ENCODE results near the gene SYK.
A peak's percentile ranks its signal among the peaks of the same experiment; 100 is the strongest.

The SYK gene

GRCh38 chr9:90827181-90827871 lies 25.7 kb downstream of the SYK start:
- Histone ChIP-seq H3K36me3 (replicated peaks; ENCODE audit: low read depth, low read length) (peaks cover 82% of the 10 kb centered on the region), H3K9ac (ENCODE audit: low read length) (peak overlapping the region; percentile 88), H3K4me1 (ENCODE audit: low read length) (peaks cover 78% of the 10 kb centered on the region), H2AFZ (ENCODE audit: low read depth, low read length) (no peak overlapping the region), H3K27me3 (ENCODE audit: low read depth, low read length) (no peaks in the 10 kb centered on the region), H3K27ac (ENCODE audit: low read length) (peak overlapping the region; percentile 84), H4K20me1 (ENCODE audit: insufficient read depth, low read length) (peaks cover 57% of the 10 kb centered on the region), H3K4me2 (ENCODE audit: low read length) (peak overlapping the region; percentile 98), H3K4me3 (ENCODE audit: low read length) (peak overlapping the region; percentile 80), H3K9me3 (ENCODE audit: insufficient read depth, low read length) (peaks cover 14% of the 10 kb centered on the region; the same call in 1 of the 2 replicates), H3K79me2 (ENCODE audit: low read length) (peaks cover 100% of the 10 kb centered on the region)
- TF ChIP-seq, protein P1, sequence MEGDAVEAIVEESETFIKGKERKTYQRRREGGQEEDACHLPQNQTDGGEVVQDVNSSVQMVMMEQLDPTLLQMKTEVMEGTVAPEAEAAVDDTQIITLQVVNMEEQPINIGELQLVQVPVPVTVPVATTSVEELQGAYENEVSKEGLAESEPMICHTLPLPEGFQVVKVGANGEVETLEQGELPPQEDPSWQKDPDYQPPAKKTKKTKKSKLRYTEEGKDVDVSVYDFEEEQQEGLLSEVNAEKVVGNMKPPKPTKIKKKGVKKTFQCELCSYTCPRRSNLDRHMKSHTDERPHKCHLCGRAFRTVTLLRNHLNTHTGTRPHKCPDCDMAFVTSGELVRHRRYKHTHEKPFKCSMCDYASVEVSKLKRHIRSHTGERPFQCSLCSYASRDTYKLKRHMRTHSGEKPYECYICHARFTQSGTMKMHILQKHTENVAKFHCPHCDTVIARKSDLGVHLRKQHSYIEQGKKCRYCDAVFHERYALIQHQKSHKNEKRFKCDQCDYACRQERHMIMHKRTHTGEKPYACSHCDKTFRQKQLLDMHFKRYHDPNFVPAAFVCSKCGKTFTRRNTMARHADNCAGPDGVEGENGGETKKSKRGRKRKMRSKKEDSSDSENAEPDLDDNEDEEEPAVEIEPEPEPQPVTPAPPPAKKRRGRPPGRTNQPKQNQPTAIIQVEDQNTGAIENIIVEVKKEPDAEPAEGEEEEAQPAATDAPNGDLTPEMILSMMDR (IDR thresholded peaks at IDR 0.05; ENCODE audit: low read depth, low read length): no peak
- no peak for TF ChIP-seq EZH2phosphoT487 (IDR thresholded peaks at IDR 0.05; ENCODE audit: low read depth)

DNA sequence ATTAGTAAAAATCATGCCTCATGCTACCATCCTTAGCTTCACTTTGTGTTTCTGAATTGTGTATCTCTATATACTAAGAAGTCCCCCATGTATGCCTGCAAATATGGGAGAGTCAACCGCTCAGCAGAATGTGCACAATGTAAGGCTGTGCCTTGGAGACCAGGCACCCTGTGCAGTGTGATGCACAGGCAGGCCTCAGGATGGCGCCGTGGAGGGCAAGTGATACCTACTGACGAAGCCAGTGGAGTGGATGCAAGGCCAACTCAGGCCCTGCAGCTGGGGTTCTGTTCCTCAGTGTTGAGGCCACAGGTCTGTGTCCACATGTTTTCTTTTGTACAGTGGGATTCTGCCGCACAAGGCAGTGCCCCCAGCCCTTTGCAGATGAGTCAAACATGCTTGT lies 28.4 kb downstream of the SYK start:
- H3K4me1 ChIP-seq (ENCODE audit: low read length): peaks cover 83% of the 10 kb centered on the region
- no peak overlapping the region for H2AFZ ChIP-seq (ENCODE audit: low read depth, low read length)
- H3K27ac ChIP-seq (ENCODE audit: low read length): peak overlapping the region; percentile 82
- TF ChIP-seq EZH2phosphoT487 (IDR thresholded peaks at IDR 0.05; ENCODE audit: low read depth): no peak
- no peaks in the 10 kb centered on the region for H3K27me3 ChIP-seq (ENCODE audit: low read depth, low read length)
- H3K9ac ChIP-seq (ENCODE audit: low read length): peak overlapping the region; percentile 1; the same call in 1 of the 2 replicates
- H4K20me1 ChIP-seq (ENCODE audit: insufficient read depth, low read length): peaks cover 71% of the 10 kb centered on the region
- H3K36me3 ChIP-seq (replicated peaks; ENCODE audit: low read depth, low read length): peaks cover 83% of the 10 kb centered on the region
- peaks cover 100% of the 10 kb centered on the region for H3K79me2 ChIP-seq (ENCODE audit: low read length)
- H3K4me2 ChIP-seq (ENCODE audit: low read length): peak overlapping the region; percentile 98
- H3K9me3 ChIP-seq (ENCODE audit: insufficient read depth, low read length): peaks cover 8% of the 10 kb centered on the region; the same call in 1 of the 2 replicates
- peak overlapping the region; percentile 80 for H3K4me3 ChIP-seq (ENCODE audit: low read length)

DNA sequence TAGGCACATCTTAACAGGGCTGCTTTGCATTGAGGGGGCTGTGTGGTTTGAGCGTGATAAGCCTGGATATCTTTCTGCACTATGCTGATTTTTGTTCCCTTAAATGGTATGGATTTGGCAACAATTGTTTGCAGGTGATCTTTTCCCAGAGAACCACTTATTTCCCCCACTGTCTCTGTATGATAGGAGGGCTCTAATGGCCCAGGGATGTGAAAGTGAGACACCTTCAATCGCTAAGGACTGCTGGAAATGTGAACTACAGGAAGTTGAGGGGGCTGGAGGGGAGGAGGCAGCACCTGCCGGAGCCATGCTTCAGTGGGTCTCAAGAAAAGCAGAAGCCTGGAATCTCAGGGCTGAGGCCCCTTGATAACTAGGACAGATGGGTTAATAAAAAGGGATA lies 29.4 kb downstream of the SYK start:
- peaks cover 74% of the 10 kb centered on the region for H3K4me1 ChIP-seq (ENCODE audit: low read length)
- H2AFZ ChIP-seq (ENCODE audit: low read depth, low read length): no peak overlapping the region
- H3K79me2 ChIP-seq (ENCODE audit: low read length): peaks cover 100% of the 10 kb centered on the region

DNA sequence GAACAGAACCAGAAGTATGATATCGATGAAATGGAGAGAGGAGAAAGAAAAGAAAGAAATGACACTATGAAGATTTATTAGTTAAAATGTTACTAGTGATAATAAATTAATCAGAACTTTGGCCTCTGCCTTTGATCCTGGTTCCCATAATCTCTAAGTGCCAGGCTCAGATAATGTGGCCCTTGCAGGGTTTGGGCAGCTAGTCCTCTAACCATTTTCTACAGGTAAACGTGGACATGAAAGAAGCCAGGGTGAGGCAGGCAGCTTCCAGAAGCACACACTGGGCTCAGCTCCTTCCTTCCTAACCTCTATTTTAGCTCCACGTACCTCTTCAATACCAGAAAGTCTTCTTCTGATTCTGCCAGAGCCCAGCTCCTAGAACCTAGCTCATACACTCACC lies 30.6 kb downstream of the SYK start:
- TF ChIP-seq EZH2phosphoT487 (IDR thresholded peaks at IDR 0.05; ENCODE audit: low read depth): no peak
- TF ChIP-seq, protein P1 (IDR thresholded peaks at IDR 0.05; ENCODE audit: low read depth, low read length): no peak
- H3K9ac ChIP-seq (ENCODE audit: low read length): no peak overlapping the region
- H3K9me3 ChIP-seq (ENCODE audit: insufficient read depth, low read length): peaks cover 8% of the 10 kb centered on the region; the same call in 1 of the 2 replicates
- peaks cover 81% of the 10 kb centered on the region for H3K36me3 ChIP-seq (replicated peaks; ENCODE audit: low read depth, low read length)
- H3K4me1 ChIP-seq (ENCODE audit: low read length): peaks cover 62% of the 10 kb centered on the region
- H3K4me2 ChIP-seq (ENCODE audit: low read length): no peak overlapping the region
- no peak overlapping the region for H3K4me3 ChIP-seq (ENCODE audit: low read length)
- H2AFZ ChIP-seq (ENCODE audit: low read depth, low read length): no peak overlapping the region
- peaks cover 100% of the 10 kb centered on the region for H3K79me2 ChIP-seq (ENCODE audit: low read length)
- peaks cover 71% of the 10 kb centered on the region for H4K20me1 ChIP-seq (ENCODE audit: insufficient read depth, low read length)
- peak overlapping the region; percentile 22; the same call in 1 of the 2 replicates for H3K27ac ChIP-seq (ENCODE audit: low read length)
- no peaks in the 10 kb centered on the region for H3K27me3 ChIP-seq (ENCODE audit: low read depth, low read length)

More for the DNA sequence above, 29.4 kb downstream of the SYK start:
- H3K36me3 ChIP-seq (replicated peaks; ENCODE audit: low read depth, low read length): peaks cover 79% of the 10 kb centered on the region
- peak overlapping the region; percentile 29 for H3K4me3 ChIP-seq (ENCODE audit: low read length)
- peak overlapping the region; percentile 63 for H3K4me2 ChIP-seq (ENCODE audit: low read length)
- H3K9me3 ChIP-seq (ENCODE audit: insufficient read depth, low read length): peaks cover 8% of the 10 kb centered on the region; the same call in 1 of the 2 replicates
- H3K9ac ChIP-seq (ENCODE audit: low read length): peak overlapping the region; percentile 6; the same call in 1 of the 2 replicates
- no peaks in the 10 kb centered on the region for H3K27me3 ChIP-seq (ENCODE audit: low read depth, low read length)
- H4K20me1 ChIP-seq (ENCODE audit: insufficient read depth, low read length): peaks cover 70% of the 10 kb centered on the region
- no peak for TF ChIP-seq EZH2phosphoT487 (IDR thresholded peaks at IDR 0.05; ENCODE audit: low read depth)
- TF ChIP-seq, protein P1 (IDR thresholded peaks at IDR 0.05; ENCODE audit: low read depth, low read length): no peak
- peak overlapping the region; percentile 82 for H3K27ac ChIP-seq (ENCODE audit: low read length)
